Sciatic nerve (tissue), 2 donors: ENCODE data around the gene SMPX. TPM values are rescaled to one million over a fixed set of nuclear protein-coding genes. Genes with fewer than 3 reads are reported as not detected.

Experiments
- ATAC-seq: fragments of 200-7000 bp; cut with Tn5 transposase; one replicate; pipeline ENCODE4 v1.9.1; 2020; ENCODE audit warnings: mild to moderate bottlenecking, moderate library complexity
- DNase-seq: peaks from one replicate; pipeline ENCODE4 v3.0.0-alpha.2; 2020; ENCODE audit warnings: low spot score
- intact Hi-C: fragments of 100-400 bp; cut with DNase I; formaldehyde crosslinking; loops from one replicate; pipeline ENCODE4 v1.14.2; 2022
- total RNA-seq: library from RNA; stranded (reverse); fragmentation: NEBNext Ultra II Directional; extraction: Animal tissue kit (Norgen Biotek cat#: 25700); gene quantifications from one replicate; pipeline ENCODE4 v1.2.1, GENCODE V29; 2021
- donor health status: DM: no; HTN: no; CAD: no.
- donor health status: DM: no; HTN: no; CAD: no.

SMPX gene
- total RNA-seq, 1 donor from 2014 or later = not detected

GRCh38 chrX:21747558-21747957, 10.4 kb downstream of the SMPX start:
- ATAC-seq = no peak
- no peak for DNase-seq
- intact Hi-C loops = no loop called here

GRCh38 chrX:21745756-21746155, 12.2 kb downstream of the SMPX start:
- DNase-seq (no peak), ATAC-seq (no peak)
- intact Hi-C loops = no loop called here

- no peak for DNase-seq
- intact Hi-C loops = no loop called here
- ATAC-seq = no peak
These were observed 13.2 kb downstream of the SMPX start for GRCh38 chrX:21744721-21745120.

- no peak for ATAC-seq
- intact Hi-C loops = no loop called here
- no peak for DNase-seq
These were observed 13.9 kb downstream of the SMPX start for GRCh38 chrX:21744060-21744459.

- DNase-seq (no peak), ATAC-seq (no peak)
- intact Hi-C loops = no loop called here
These were observed 15.8 kb downstream of the SMPX start for GRCh38 chrX:21741869-21742701.

- ATAC-seq (no peak), DNase-seq (no peak)
- intact Hi-C loops = no loop called here
These were observed 16.6 kb downstream of the SMPX start for GRCh38 chrX:21741364-21741763.

- peak; percentile 85 for ATAC-seq
- intact Hi-C loops = no loop called here
- DNase-seq = peak; percentile 67
These were observed 17.3 kb downstream of the SMPX start for GRCh38 chrX:21740329-21741274.

GRCh38 chrX:21738950-21739287, 19.0 kb downstream of the SMPX start:
- DNase-seq (no peak), ATAC-seq (no peak)
- intact Hi-C loops = no loop called here

- intact Hi-C loops = no loop called here
- no peak for DNase-seq
- ATAC-seq = no peak
These were observed 19.5 kb downstream of the SMPX start for GRCh38 chrX:21738210-21738949.

- peak; percentile 24 for ATAC-seq
- DNase-seq = no peak
- intact Hi-C loops = no loop called here
These were observed 22.2 kb downstream of the SMPX start for GRCh38 chrX:21735768-21736127.

- ATAC-seq (peak; percentile 30), DNase-seq (no peak)
- intact Hi-C loops = no loop called here
These were observed 22.7 kb downstream of the SMPX start for GRCh38 chrX:21735038-21735767.

GRCh38 chrX:21734175-21734574, 23.7 kb downstream of the SMPX start:
- DNase-seq = no peak
- ATAC-seq = no peak
- intact Hi-C loops = no loop called here

GRCh38 chrX:21733705-21734104, 24.2 kb downstream of the SMPX start:
- DNase-seq = no peak
- intact Hi-C loops = no loop called here
- ATAC-seq = no peak

- ATAC-seq (no peak), DNase-seq (no peak)
- intact Hi-C loops = no loop called here
These were observed 27.9 kb downstream of the SMPX start for GRCh38 chrX:21730026-21730425.

GRCh38 chrX:21728276-21728968, 29.5 kb downstream of the SMPX start:
- ATAC-seq (no peak), DNase-seq (no peak)
- intact Hi-C loops = no loop called here

GRCh38 chrX:21725916-21726315, 32.0 kb downstream of the SMPX start:
- DNase-seq (no peak), ATAC-seq (no peak)
- intact Hi-C loops = no loop called here

- no peak for ATAC-seq
- intact Hi-C loops = no loop called here
These were observed 32.4 kb downstream of the SMPX start for GRCh38 chrX:21725496-21725895.

GRCh38 chrX:21723814-21724213, 34.1 kb downstream of the SMPX start:
- intact Hi-C loops = no loop called here
- DNase-seq = no peak
- no peak for ATAC-seq

More at GRCh38 chrX:21725496-21725895, 32.4 kb downstream of the SMPX start:
- no peak for DNase-seq
